Measurements from ENCODE around the gene NR2F6. TPM values are rescaled to one million over a fixed set of nuclear protein-coding genes. Genes with fewer than 3 reads are reported as not detected.

Gene NR2F6
- total and polyA plus RNA-seq, 2 donors (not counting 1 experiment from before 2014, with no cell fraction given): 2.0 to 4.9 TPM

DNA sequence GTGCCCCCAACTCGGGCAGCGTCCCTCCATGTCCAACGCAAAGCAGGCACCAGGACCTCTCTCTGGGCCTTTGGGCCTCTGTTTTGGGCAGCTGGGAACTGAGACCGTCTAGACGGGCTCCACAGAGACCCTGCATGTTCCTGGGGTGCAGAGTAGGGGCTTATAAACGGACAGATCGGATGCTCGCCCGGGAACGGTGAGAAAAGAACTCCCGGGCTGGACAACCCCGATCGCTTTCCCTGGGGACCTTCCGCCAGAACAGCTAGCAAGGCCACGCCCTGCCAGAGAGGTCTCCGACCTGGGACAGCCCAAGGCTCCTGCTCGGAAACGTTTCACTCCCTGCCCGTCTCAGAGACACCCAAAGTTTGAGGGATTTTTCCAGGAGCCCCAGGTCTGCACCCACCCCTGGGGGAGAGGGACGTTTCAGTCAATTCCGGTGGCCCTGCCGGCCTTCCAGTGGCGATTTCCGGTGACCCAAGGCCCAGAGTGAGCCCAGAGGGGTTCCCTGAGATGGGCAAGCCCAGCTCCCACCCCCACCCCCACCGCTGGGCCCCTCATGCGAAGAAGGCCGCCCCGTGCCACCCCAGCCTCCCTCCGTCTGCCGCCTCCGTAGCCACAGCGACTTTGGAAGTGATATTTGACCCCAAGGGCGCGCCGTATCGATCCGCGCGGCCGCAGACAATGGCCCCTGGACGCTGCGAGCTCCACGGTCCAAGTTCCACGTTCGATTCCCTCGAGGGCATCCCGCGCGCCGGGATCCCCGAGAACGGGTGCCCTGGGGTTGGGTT, 1.7 kb downstream of the NR2F6 start:
- ATAC-seq (ENCODE audit: low read depth) (no peak), DNase-seq (peak; percentile 20)
- H4K20me1 ChIP-seq (ENCODE audit: control insufficient read depth, insufficient read depth, low read length, poor library complexity, severe bottlenecking): no peaks in the 10 kb centered on the region
- H3K9me3 Mint-ChIP-seq (ENCODE audit: insufficient read depth): no peaks in the 10 kb centered on the region
- H3K9ac ChIP-seq (ENCODE audit: low read length): no peak overlapping the region
- H3K79me2 ChIP-seq (ENCODE audit: control insufficient read depth, insufficient read depth, low read length): no peaks in the 10 kb centered on the region
- H2AFZ ChIP-seq (ENCODE audit: insufficient read depth, low read depth, low read length, poor library complexity, severe bottlenecking): no peak overlapping the region
- H3K27ac Mint-ChIP-seq: peak overlapping the region; percentile 68
- peak overlapping the region; percentile 85 for H3K4me2 ChIP-seq (replicated peaks; ENCODE audit: low read depth, low read length, poor library complexity, severe bottlenecking)
- ChIA-PET POLR2A (interaction anchor here (0.6 to 3.1 kb wide), 3 partner anchors 18 to 791 kb away, joined by 5 to 13 read pairs (median 12); partner anchors contain the start of genes OCEL1 and USE1), CTCF (interaction anchor here (0.6 to 2.2 kb wide), 2 partner anchors 9 to 472 kb away, joined by 3 to 6 read pairs; no protein-coding TSS in a partner anchor)
- peaks cover 0 to 2% (median 0%) of the 10 kb centered on the region in 3 donors for H3K9me3 ChIP-seq (ENCODE audit: control extremely low read depth in 1 of 3, control insufficient read depth in 2 of 3, insufficient read depth in 1 of 3, low read length in 2 of 3)
- WGBS (ENCODE audit: insufficient coverage): 83% methylated on average over 36 of the region's 52 CpGs
- no peak overlapping the region for H3K4me3 ChIP-seq (ENCODE audit: control extremely low read depth in 1 of 5, extremely low read depth in 1 of 5, insufficient read depth in 1 of 5, low read depth in 2 of 5, low read length in 4 of 5)
- peak overlapping the region; percentile 77 for H3K4me3 Mint-ChIP-seq
- H3K27me3 ChIP-seq (replicated peaks in 1 of 4; ENCODE audit: control extremely low read depth in 1 of 4, control insufficient read depth in 3 of 4, insufficient read depth in 4 of 4, low read length in 3 of 4): no peaks in the 10 kb centered on the region
- peaks cover 25% of the 10 kb centered on the region for H3K4me1 Mint-ChIP-seq
- no peaks in the 10 kb centered on the region for H3K36me3 ChIP-seq (replicated peaks in 1 of 2; ENCODE audit: control extremely low read depth in 1 of 2, control insufficient read depth in 1 of 2, extremely low read depth in 1 of 2, insufficient read depth in 2 of 2, low read length in 1 of 2)
- no peaks in the 10 kb centered on the region for H3K27me3 Mint-ChIP-seq
- no peak for TF ChIP-seq EZH2 (IDR thresholded peaks at IDR 0.05; ENCODE audit: borderline replicate concordance, insufficient read depth, low read depth, low read length, poor library complexity, severe bottlenecking)
- TF ChIP-seq, protein P1, sequence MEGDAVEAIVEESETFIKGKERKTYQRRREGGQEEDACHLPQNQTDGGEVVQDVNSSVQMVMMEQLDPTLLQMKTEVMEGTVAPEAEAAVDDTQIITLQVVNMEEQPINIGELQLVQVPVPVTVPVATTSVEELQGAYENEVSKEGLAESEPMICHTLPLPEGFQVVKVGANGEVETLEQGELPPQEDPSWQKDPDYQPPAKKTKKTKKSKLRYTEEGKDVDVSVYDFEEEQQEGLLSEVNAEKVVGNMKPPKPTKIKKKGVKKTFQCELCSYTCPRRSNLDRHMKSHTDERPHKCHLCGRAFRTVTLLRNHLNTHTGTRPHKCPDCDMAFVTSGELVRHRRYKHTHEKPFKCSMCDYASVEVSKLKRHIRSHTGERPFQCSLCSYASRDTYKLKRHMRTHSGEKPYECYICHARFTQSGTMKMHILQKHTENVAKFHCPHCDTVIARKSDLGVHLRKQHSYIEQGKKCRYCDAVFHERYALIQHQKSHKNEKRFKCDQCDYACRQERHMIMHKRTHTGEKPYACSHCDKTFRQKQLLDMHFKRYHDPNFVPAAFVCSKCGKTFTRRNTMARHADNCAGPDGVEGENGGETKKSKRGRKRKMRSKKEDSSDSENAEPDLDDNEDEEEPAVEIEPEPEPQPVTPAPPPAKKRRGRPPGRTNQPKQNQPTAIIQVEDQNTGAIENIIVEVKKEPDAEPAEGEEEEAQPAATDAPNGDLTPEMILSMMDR (IDR thresholded peaks at IDR 0.05): no peak
- H3K27ac ChIP-seq (ENCODE audit: low read length in 2 of 2): no peak overlapping the region
- intact Hi-C loops (cut with micrococcal nuclease): no loop called here
- peaks cover 5 to 29% of the 10 kb centered on the region in 2 donors for H3K4me1 ChIP-seq (ENCODE audit: control insufficient read depth in 2 of 2, insufficient read depth in 2 of 2, low read length in 2 of 2)

All from B cell (primary cell).